Keratinocyte (primary cell): ENCODE measurements around the gene GET3. TPM values are rescaled to one million over a fixed set of nuclear protein-coding genes. Genes with fewer than 3 reads are reported as not detected.

Experiments used
- DNase-seq: peaks from one replicate; pipeline ENCODE4 v3.0.0-alpha.2; 2011; ENCODE audit warnings: low read depth, missing footprints, low spot score
- FAIRE-seq: peaks from 2 replicates; lab custom pipeline; 2011; peaks lifted over from hg19 to GRCh38; lab: Jason Lieb, UNC
- H2AFZ ChIP-seq: 2 replicates; pipeline ENCODE4 v1.6.0; 2012; ENCODE audit warnings: low read length, control low read depth, inconsistent platforms; ENCODE audit not compliant: control insufficient read depth
- H3K27ac ChIP-seq: 2 replicates; pipeline ENCODE4 v1.5.1; 2011; ENCODE audit warnings: low read length; ENCODE audit not compliant: control insufficient read depth, insufficient read depth
- H3K27me3 ChIP-seq: 3 replicates; pipeline ENCODE4 v1.6.0; 2011; ENCODE audit warnings: low read length; ENCODE audit not compliant: control insufficient read depth, insufficient read depth; ENCODE audit errors: extremely low read depth
- H3K36me3 ChIP-seq, 2 experiments: 2 replicates in 1 of 2; 3 replicates in 1 of 2; pipeline ENCODE4 v1.5.1; 2011; ENCODE audit warnings: low read length in 2 of 2, mild to moderate bottlenecking in 1 of 2; ENCODE audit not compliant: control insufficient read depth in 2 of 2, insufficient read depth in 2 of 2; ENCODE audit errors: extremely low read depth in 1 of 2
- H3K4me1 ChIP-seq: 3 replicates; pipeline ENCODE4 v1.5.1; 2011; ENCODE audit warnings: low read length; ENCODE audit not compliant: control insufficient read depth, insufficient read depth; ENCODE audit errors: extremely low read depth
- H3K4me2 ChIP-seq: 3 replicates; pipeline ENCODE4 v1.6.0; 2011; ENCODE audit warnings: low read depth, low read length; ENCODE audit not compliant: control insufficient read depth, insufficient read depth; ENCODE audit errors: extremely low read depth
- H3K4me3 ChIP-seq, 3 experiments: fragments of 200-600 bp in 1 of 3; sonication (generic) in 1 of 3; 2 replicates in 2 of 3; 3 replicates in 1 of 3; pipeline ENCODE4 v1.5.1; 2011 to 2016; ENCODE audit warnings: low read length in 3 of 3, mild to moderate bottlenecking in 3 of 3, control low read depth in 2 of 3, inconsistent platforms in 1 of 3, low read depth in 1 of 3, mixed read lengths in 1 of 3, mixed run types in 1 of 3, moderate library complexity in 1 of 3; ENCODE audit not compliant: control insufficient read depth in 2 of 3, insufficient read depth in 2 of 3; ENCODE audit errors: extremely low read depth in 1 of 3
- H3K79me2 ChIP-seq: 2 replicates; pipeline ENCODE4 v1.6.0; 2012; ENCODE audit warnings: low read length; ENCODE audit not compliant: control insufficient read depth, insufficient read depth
- H3K9ac ChIP-seq: 3 replicates; pipeline ENCODE4 v1.6.0; 2011; ENCODE audit warnings: low read length; ENCODE audit not compliant: control insufficient read depth, insufficient read depth; ENCODE audit errors: extremely low read depth
- H3K9me1 ChIP-seq: 3 replicates; pipeline ENCODE4 v1.6.0; 2011; ENCODE audit warnings: low read length; ENCODE audit not compliant: control insufficient read depth, insufficient read depth; ENCODE audit errors: extremely low read depth
- H3K9me3 ChIP-seq: 2 replicates; pipeline ENCODE4 v1.5.1; 2012; ENCODE audit warnings: low read depth, low read length; ENCODE audit not compliant: control insufficient read depth
- H4K20me1 ChIP-seq: 3 replicates; pipeline ENCODE4 v1.6.0; 2011; ENCODE audit warnings: low read length; ENCODE audit not compliant: control insufficient read depth, insufficient read depth; ENCODE audit errors: extremely low read depth
- CTCF ChIP-seq, 3 experiments: IDR thresholded peaks in 1 of 3; conservative IDR thresholded peaks in 1 of 3; optimal IDR thresholded peaks in 1 of 3; 2 replicates in 2 of 3; 3 replicates in 1 of 3; pipeline versions ENCODE3 to v1.5.1; 2011; ENCODE audit warnings: low read length in 3 of 3, mild to moderate bottlenecking in 3 of 3, moderate library complexity in 2 of 3, control low read depth in 1 of 3, inconsistent platforms in 1 of 3; ENCODE audit not compliant: insufficient read depth in 2 of 3; ENCODE audit errors: extremely low read depth in 1 of 3
- EZH2 ChIP-seq: IDR thresholded peaks from one replicate; pipeline ENCODE4 v1.6.1; 2012; ENCODE audit warnings: inconsistent platforms, mild to moderate bottlenecking, low read length, moderate library complexity
- dilution Hi-C: fragments of 300-500 bp; cut with MboI; formaldehyde crosslinking; loops from one replicate; pipeline ENCODE4 v1.7.0; 2020; ENCODE audit warnings: low sequenced_read_pairs; ENCODE audit not compliant: extremely low pct_ligation_motif_present
- polyA plus RNA-seq, 5 experiments: library from polyadenylated mRNA; depleted of rRNA in 3 of 5; stranded (reverse) in 3 of 5; stranded (forward) in 1 of 5; unstranded in 1 of 5; fragments of >200 nt; gene quantifications; 1 replicate in 1 of 5; 2 replicates in 3 of 5; 3 replicates in 1 of 5; pipeline versions ENCODE4 v1.2.1 to v1.2.3, GENCODE V29; 2011 to 2012; ENCODE audit warnings: missing spikeins in 2 of 5, low read depth in 1 of 5, low replicate concordance in 1 of 5

The GET3 gene
- polyA plus RNA-seq, 1 donor (not counting 4 experiments of a cell fraction or from before 2014, with no cell fraction given), result 104 TPM

DNA sequence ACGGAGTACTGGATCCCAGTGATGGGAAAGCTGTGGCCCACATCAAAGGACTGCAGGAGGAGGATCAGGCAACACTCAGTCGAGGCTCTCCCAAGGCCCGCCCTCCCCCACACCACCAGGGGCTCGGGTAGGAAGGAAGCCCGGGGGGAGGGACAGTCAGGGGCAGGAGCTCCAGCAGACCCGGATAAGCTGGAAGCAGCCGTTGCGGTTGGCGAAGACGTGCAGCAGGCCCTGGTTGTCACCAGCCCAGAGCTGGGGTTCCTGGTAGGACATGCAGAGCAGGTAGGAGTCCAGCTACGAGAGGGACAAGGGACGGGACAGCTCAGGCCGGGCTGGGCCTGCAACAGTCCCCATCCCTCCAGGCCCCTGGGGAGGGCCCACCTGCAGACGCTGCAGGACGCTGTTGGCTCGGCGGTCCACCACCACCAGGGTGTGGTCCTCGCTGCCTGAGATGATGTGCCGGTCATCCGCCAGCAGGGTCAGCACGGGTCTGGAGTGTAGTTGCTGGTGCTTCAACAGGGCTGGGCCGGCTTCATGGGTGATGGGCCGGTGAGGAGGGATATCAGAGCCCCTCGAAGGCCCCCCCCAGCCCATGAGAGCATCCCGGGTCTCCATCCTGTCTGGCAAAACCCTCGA, 47.6 kb upstream of the GET3 start:
- H3K9me1 ChIP-seq, result no peaks in the 10 kb centered on the region
- dilution Hi-C loops, result no loop called here
- no peaks in the 10 kb centered on the region for H3K9me3 ChIP-seq
- no peak overlapping the region for H3K4me2 ChIP-seq
- no peak overlapping the region for H3K27ac ChIP-seq
- H3K79me2 ChIP-seq, result no peaks in the 10 kb centered on the region
- no peak overlapping the region for H3K9ac ChIP-seq
- H3K4me1 ChIP-seq, result no peaks in the 10 kb centered on the region
- no peak for FAIRE-seq
- DNase-seq, result no peak
- no peak overlapping the region for H3K4me3 ChIP-seq
- no peaks in the 10 kb centered on the region for H3K27me3 ChIP-seq
- no peak overlapping the region for H2AFZ ChIP-seq
- TF ChIP-seq EZH2, result no peak
- no peak for TF ChIP-seq CTCF (optimal IDR thresholded peaks at IDR 0.05 in 1 of 3, IDR thresholded peaks at IDR 0.05 in 1 of 3, conservative IDR thresholded peaks at IDR 0.05 in 1 of 3; ENCODE audit: extremely low read depth in 1 of 3, insufficient read depth in 2 of 3, low read length in 3 of 3)
- H3K36me3 ChIP-seq, result peaks cover 13% of the 10 kb centered on the region in 2 experiments
- H4K20me1 ChIP-seq, result no peaks in the 10 kb centered on the region

DNA sequence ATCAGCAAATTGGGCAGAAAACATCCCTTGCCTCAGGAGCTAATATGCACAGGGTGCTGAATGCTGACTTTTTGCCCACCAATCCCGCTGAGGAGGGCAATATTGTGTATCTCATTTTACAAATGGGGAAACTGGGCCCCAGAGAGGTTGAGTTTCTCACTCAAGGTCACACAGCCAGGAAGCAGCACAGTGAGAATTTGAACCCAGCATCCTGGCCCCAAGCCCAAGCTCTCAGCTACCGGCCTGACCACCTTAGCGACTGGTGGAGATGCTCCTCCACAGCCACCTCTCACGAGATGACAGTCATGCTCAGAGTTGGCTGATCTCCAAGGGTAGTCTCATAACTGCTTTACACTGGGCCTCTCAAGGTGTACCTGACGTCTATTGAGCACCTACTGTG, 44.3 kb upstream of the GET3 start:
- no peak overlapping the region for H3K27ac ChIP-seq
- H3K4me2 ChIP-seq, result no peak overlapping the region
- H3K36me3 ChIP-seq, result peaks cover 13% of the 10 kb centered on the region in 2 experiments
- H3K9ac ChIP-seq, result no peak overlapping the region
- no peak for TF ChIP-seq CTCF (optimal IDR thresholded peaks at IDR 0.05 in 1 of 3, IDR thresholded peaks at IDR 0.05 in 1 of 3, conservative IDR thresholded peaks at IDR 0.05 in 1 of 3; ENCODE audit: extremely low read depth in 1 of 3, insufficient read depth in 2 of 3, low read length in 3 of 3)
- TF ChIP-seq EZH2, result no peak
- FAIRE-seq (no peak), DNase-seq (no peak)
- peaks cover 4% of the 10 kb centered on the region for H3K9me1 ChIP-seq
- H3K27me3 ChIP-seq, result no peaks in the 10 kb centered on the region
- H3K9me3 ChIP-seq, result no peaks in the 10 kb centered on the region
- no peak overlapping the region for H2AFZ ChIP-seq
- no peak overlapping the region for H3K4me3 ChIP-seq
- no peaks in the 10 kb centered on the region for H4K20me1 ChIP-seq
- H3K4me1 ChIP-seq, result peaks cover 6% of the 10 kb centered on the region
- peaks cover 4% of the 10 kb centered on the region for H3K79me2 ChIP-seq
- dilution Hi-C loops, result no loop called here
